ENCODE measurements around the gene SCN9A.

The SCN9A gene

DNA sequence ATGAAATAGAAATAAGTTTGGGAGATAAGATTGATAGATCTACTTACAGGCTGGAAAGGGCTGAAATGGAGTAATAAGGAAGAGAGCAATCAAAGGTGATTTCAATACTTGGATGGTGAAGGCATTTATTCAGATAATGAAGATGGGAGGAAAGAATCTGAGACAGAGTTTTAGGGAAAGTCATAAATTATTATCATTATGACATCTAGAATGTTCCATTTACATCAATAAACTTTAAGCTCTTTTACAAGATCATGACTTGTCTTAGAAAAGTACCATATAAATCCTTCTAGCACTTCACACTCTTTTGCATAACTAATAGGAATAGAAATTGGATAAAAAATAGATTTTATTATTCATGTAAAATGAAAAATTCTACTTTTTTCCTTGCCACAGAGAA, 2.2 kb downstream of the SCN9A start (continued):
- TF ChIP-seq, protein P1, sequence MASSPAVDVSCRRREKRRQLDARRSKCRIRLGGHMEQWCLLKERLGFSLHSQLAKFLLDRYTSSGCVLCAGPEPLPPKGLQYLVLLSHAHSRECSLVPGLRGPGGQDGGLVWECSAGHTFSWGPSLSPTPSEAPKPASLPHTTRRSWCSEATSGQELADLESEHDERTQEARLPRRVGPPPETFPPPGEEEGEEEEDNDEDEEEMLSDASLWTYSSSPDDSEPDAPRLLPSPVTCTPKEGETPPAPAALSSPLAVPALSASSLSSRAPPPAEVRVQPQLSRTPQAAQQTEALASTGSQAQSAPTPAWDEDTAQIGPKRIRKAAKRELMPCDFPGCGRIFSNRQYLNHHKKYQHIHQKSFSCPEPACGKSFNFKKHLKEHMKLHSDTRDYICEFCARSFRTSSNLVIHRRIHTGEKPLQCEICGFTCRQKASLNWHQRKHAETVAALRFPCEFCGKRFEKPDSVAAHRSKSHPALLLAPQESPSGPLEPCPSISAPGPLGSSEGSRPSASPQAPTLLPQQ (tag by site-specific recombination; IDR thresholded peaks at IDR 0.05) = no peak
- TF ChIP-seq, protein P2, sequence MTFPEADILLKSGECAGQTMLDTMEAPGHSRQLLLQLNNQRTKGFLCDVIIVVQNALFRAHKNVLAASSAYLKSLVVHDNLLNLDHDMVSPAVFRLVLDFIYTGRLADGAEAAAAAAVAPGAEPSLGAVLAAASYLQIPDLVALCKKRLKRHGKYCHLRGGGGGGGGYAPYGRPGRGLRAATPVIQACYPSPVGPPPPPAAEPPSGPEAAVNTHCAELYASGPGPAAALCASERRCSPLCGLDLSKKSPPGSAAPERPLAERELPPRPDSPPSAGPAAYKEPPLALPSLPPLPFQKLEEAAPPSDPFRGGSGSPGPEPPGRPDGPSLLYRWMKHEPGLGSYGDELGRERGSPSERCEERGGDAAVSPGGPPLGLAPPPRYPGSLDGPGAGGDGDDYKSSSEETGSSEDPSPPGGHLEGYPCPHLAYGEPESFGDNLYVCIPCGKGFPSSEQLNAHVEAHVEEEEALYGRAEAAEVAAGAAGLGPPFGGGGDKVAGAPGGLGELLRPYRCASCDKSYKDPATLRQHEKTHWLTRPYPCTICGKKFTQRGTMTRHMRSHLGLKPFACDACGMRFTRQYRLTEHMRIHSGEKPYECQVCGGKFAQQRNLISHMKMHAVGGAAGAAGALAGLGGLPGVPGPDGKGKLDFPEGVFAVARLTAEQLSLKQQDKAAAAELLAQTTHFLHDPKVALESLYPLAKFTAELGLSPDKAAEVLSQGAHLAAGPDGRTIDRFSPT (tag by site-specific recombination; IDR thresholded peaks at IDR 0.05) = no peak
- TF ChIP-seq ZBTB7A (tag by site-specific recombination; IDR thresholded peaks at IDR 0.05; ENCODE audit: low read depth) (no peak), ZNF664 (tag by site-specific recombination; IDR thresholded peaks at IDR 0.05) (no peak), IKZF3 (tag by site-specific recombination; IDR thresholded peaks at IDR 0.05) (0 out of 2 replicates have a peak, but pooled peaks have one; percentile 25)

DNA sequence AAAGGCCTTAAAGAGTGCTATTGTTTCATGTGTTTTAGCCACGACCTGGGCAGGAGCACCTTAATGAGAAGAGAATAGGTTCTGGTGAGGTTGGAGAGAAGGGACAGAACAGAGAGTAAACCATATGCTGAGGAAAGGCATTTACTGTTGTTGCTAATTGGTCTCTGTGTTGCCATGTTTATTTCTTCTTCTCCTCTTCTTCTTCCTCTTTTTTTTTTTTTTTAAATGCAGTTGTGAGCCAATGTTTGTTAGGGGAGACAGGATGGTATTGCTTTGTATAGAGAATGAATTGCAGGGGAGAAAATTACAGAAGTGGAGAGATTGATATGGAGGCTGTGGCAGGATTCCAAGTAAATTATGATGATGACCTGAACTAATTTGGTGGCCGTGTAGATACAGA, 2.6 kb downstream of the SCN9A start:
- Histone ChIP-seq H3K9me3 (ENCODE audit: control insufficient read depth, insufficient read depth, low read depth, low read length) (no peaks in the 10 kb centered on the region), H3K27ac (ENCODE audit: extremely low read depth, low read depth, low read length) (no peak overlapping the region), H3K4me1 (ENCODE audit: control insufficient read depth, insufficient read depth, low read length) (peaks cover 20% of the 10 kb centered on the region), H3K4me3 (ENCODE audit: low read depth, low read length) (no peak overlapping the region), H3K36me3 (ENCODE audit: control insufficient read depth in 2 of 2, insufficient read depth in 1 of 2, low read length in 2 of 2) (no peaks in the 10 kb centered on the region)
- CTCF ChIA-PET = no interaction called here
- POLR2A ChIA-PET = no interaction called here
- no peak for TF ChIP-seq GLI2 (tag by site-specific recombination; IDR thresholded peaks at IDR 0.05; ENCODE audit: borderline replicate concordance, low read depth)
- TF ChIP-seq EGR2 (tag by site-specific recombination; IDR thresholded peaks at IDR 0.05; ENCODE audit: low read depth) = no peak
- no peak for TF ChIP-seq ZNF426 (tag by site-specific recombination; IDR thresholded peaks at IDR 0.05)
- TF ChIP-seq ZNF404 (tag by site-specific recombination; IDR thresholded peaks at IDR 0.05) = no peak
- no peak for TF ChIP-seq ZNF560 (tag by site-specific recombination; IDR thresholded peaks at IDR 0.05; ENCODE audit: borderline replicate concordance)
- TF ChIP-seq, protein P3, sequence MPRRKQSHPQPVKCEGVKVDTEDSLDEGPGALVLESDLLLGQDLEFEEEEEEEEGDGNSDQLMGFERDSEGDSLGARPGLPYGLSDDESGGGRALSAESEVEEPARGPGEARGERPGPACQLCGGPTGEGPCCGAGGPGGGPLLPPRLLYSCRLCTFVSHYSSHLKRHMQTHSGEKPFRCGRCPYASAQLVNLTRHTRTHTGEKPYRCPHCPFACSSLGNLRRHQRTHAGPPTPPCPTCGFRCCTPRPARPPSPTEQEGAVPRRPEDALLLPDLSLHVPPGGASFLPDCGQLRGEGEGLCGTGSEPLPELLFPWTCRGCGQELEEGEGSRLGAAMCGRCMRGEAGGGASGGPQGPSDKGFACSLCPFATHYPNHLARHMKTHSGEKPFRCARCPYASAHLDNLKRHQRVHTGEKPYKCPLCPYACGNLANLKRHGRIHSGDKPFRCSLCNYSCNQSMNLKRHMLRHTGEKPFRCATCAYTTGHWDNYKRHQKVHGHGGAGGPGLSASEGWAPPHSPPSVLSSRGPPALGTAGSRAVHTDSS (tag by site-specific recombination; IDR thresholded peaks at IDR 0.05) = peak; percentile 87
- TF ChIP-seq ZNF785 (tag by site-specific recombination; IDR thresholded peaks at IDR 0.05) = no peak
- no peak for TF ChIP-seq ZNF623 (tag by site-specific recombination; IDR thresholded peaks at IDR 0.05)
- TF ChIP-seq OSR2 (tag by site-specific recombination; IDR thresholded peaks at IDR 0.05) = peak; percentile 30
- peak; percentile 12; the same call in 1 of the 2 replicates for TF ChIP-seq ZBTB17 (tag by site-specific recombination; IDR thresholded peaks at IDR 0.05)
- TF ChIP-seq OVOL3 (tag by site-specific recombination; IDR thresholded peaks at IDR 0.05) = no peak

DNA sequence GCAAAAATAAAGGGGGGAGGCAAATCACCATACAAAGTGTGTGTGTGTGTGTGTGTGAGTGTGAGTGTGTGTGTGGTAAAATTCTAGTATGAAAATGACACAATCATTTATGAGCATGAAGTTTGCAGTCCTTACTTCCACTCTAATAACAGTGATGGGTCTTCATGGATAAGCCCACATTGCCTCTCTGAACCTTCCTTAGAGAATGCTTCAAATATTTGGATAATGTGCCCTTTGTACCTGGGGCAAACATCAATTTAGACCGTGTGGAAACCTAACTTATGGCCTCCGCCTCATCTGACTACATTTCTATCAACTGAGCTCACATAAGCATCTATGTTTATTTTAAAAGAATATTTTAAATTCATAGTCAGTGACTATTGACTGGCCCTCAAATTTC, 3.7 kb downstream of the SCN9A start:
- TF ChIP-seq ZNF621 (tag by site-specific recombination; IDR thresholded peaks at IDR 0.05) = no peak
- no peak for TF ChIP-seq SCRT1 (tag by site-specific recombination; IDR thresholded peaks at IDR 0.05; ENCODE audit: borderline replicate concordance)
- no peak for TF ChIP-seq ZNF394 (tag by site-specific recombination; IDR thresholded peaks at IDR 0.05; ENCODE audit: borderline replicate concordance)
- ChIA-PET POLR2A (no interaction called here), CTCF (interaction anchor here (1.2 to 2.4 kb wide), 2 partner anchors 11 to 12 kb away, joined by 5 to 14 read pairs; no protein-coding TSS in a partner anchor)
- H3K9me3 ChIP-seq (ENCODE audit: control insufficient read depth, insufficient read depth, low read depth, low read length) = no peaks in the 10 kb centered on the region
- H3K4me1 ChIP-seq (ENCODE audit: control insufficient read depth, insufficient read depth, low read length) = peaks cover 20% of the 10 kb centered on the region
- H3K4me3 ChIP-seq (ENCODE audit: low read depth, low read length) = no peak overlapping the region
- no peaks in the 10 kb centered on the region for H3K36me3 ChIP-seq (ENCODE audit: control insufficient read depth in 2 of 2, insufficient read depth in 1 of 2, low read length in 2 of 2)
- no peak overlapping the region for H3K27ac ChIP-seq (ENCODE audit: extremely low read depth, low read depth, low read length)
